ENCODE measurements around the gene MAL. TPM values are rescaled to one million over a fixed set of nuclear protein-coding genes. Genes with fewer than 3 reads are reported as not detected.

The MAL gene
- total RNA-seq, 6 experiments from 2014 or later: not detected

DNA sequence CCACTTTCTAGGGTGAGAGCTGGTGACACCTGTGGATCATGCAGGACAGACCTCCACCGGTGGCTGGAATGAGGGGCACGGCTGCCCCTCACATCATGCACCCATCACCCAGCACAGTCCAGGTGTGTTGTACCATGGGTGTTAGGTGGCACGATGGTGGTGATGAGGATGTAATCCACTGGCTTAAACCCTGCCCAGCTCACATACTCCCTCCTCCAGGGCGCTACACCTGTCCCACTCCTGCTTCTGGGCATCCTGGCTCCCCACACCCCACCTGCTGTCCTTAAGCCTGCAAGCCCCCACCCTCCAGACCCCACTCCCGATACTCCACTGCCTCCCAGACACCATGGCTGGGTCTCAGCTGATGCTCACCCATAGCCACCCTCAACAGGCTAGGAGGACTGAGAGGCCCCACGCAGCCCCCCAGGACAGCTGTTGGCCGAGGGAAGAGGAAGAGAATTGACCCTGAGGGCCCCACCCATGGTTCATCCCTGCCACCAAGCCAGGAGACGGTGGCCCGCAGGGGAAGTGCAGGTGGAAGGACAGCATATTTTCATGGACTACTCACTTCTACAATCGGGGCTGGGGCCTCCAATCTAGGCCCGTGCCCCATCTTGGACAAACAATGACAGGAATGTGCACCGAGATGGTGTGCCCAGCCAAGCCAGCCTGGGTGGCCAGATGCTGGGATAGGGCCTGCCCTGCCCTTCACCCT is 34.3 kb downstream of the MAL start:
- no peak overlapping the region for H3K27ac Mint-ChIP-seq
- peaks cover 27% of the 10 kb centered on the region for H3K4me1 Mint-ChIP-seq (ENCODE audit: low read depth)

DNA sequence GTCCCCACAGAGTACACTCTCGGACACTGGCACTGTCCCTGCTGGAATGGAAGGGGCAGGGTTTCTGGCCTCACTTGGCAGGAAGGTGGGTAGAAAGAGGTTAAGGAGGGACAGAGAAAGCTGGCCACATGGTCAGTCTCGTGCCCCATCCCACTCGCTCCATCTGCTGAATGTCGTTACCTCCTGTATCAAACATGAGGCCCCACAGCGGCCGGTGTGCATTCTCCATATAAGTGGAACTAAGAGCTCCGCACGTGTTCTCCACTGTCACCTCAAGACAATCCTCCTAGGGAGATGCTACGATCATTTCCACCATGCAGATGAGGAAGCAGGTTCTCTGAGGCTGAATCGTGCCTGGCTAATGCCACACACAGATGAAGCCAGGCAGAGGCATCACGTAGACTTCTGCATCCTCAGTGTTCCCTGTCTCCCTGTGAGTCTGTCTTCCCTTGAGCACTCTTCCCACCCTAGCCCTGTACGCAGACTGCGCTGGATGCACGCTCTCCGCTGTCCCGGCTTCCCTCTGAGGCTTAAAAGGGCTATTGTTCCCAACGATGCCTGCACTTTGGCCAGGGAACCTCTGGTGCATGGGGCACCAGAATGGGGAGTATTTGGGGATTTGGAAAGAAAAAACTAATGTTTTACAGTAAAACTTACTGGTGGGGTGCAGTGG is 35.1 kb downstream of the MAL start:
- no peak for DNase-seq
- H3K27me3 Mint-ChIP-seq (ENCODE audit: insufficient read depth): peaks cover 60% of the 10 kb centered on the region
- no peaks in the 10 kb centered on the region for H3K36me3 Mint-ChIP-seq (ENCODE audit: low read depth)
- no peak overlapping the region for H3K27ac Mint-ChIP-seq
- peaks cover 23% of the 10 kb centered on the region for H3K4me1 Mint-ChIP-seq (ENCODE audit: low read depth)
- no peaks in the 10 kb centered on the region for H3K9me3 Mint-ChIP-seq
- TF ChIP-seq CTCF (IDR thresholded peaks at IDR 0.05): no peak
- no peak overlapping the region for H3K4me3 Mint-ChIP-seq

More for the DNA sequence above, 34.3 kb downstream of the MAL start:
- Mint-ChIP-seq H3K4me3 (no peak overlapping the region), H3K9me3 (no peaks in the 10 kb centered on the region), H3K27me3 (ENCODE audit: insufficient read depth) (peaks cover 59% of the 10 kb centered on the region), H3K36me3 (ENCODE audit: low read depth) (no peaks in the 10 kb centered on the region)
- no peak for DNase-seq
- TF ChIP-seq CTCF (IDR thresholded peaks at IDR 0.05): no peak

GRCh38 chr2:95061119-95061512 is 35.6 kb downstream of the MAL start:
- no peak for DNase-seq
- Mint-ChIP-seq H3K36me3 (ENCODE audit: low read depth) (no peaks in the 10 kb centered on the region), H3K27ac (no peak overlapping the region), H3K9me3 (no peaks in the 10 kb centered on the region), H3K27me3 (ENCODE audit: insufficient read depth) (peaks cover 58% of the 10 kb centered on the region), H3K4me3 (no peak overlapping the region), H3K4me1 (ENCODE audit: low read depth) (peaks cover 18% of the 10 kb centered on the region)
- no peak for TF ChIP-seq CTCF (IDR thresholded peaks at IDR 0.05)

DNA sequence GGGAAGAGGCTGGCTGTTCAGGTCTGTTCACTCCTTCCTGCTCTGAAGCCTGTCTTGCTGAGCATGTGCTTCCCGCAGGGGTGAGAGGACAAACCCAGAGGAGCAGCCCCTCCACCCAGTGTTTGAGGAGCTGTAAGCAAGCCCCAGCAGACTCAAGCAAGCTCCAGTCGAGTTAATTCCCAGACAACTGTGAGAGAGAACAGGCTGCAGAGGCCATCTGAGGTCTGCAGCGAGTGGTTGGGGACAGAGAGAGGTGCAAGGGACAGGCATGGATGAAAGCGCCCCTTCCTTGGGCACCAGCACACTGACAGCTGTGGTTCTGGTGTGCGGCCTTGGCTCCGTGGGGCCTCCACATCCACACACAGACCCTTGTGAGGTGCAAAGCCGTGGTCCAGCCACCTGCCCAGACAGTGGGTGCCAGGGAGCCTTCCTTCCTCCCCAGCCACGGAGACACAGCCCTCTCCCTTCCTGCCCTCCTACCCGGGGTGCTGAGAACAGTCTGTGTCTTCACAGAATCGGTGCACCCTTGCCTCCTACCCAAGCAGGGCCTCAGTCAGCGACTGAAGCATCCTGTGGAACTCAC is 36.2 kb downstream of the MAL start:
- peaks cover 12% of the 10 kb centered on the region for H3K4me1 Mint-ChIP-seq (ENCODE audit: low read depth)
- no peak overlapping the region for H3K27ac Mint-ChIP-seq
- H3K36me3 Mint-ChIP-seq (ENCODE audit: low read depth): no peaks in the 10 kb centered on the region
- H3K4me3 Mint-ChIP-seq: no peak overlapping the region
- TF ChIP-seq CTCF (IDR thresholded peaks at IDR 0.05): no peak
- H3K9me3 Mint-ChIP-seq: no peaks in the 10 kb centered on the region
- no peak for DNase-seq
- peaks cover 57% of the 10 kb centered on the region for H3K27me3 Mint-ChIP-seq (ENCODE audit: insufficient read depth)

DNA sequence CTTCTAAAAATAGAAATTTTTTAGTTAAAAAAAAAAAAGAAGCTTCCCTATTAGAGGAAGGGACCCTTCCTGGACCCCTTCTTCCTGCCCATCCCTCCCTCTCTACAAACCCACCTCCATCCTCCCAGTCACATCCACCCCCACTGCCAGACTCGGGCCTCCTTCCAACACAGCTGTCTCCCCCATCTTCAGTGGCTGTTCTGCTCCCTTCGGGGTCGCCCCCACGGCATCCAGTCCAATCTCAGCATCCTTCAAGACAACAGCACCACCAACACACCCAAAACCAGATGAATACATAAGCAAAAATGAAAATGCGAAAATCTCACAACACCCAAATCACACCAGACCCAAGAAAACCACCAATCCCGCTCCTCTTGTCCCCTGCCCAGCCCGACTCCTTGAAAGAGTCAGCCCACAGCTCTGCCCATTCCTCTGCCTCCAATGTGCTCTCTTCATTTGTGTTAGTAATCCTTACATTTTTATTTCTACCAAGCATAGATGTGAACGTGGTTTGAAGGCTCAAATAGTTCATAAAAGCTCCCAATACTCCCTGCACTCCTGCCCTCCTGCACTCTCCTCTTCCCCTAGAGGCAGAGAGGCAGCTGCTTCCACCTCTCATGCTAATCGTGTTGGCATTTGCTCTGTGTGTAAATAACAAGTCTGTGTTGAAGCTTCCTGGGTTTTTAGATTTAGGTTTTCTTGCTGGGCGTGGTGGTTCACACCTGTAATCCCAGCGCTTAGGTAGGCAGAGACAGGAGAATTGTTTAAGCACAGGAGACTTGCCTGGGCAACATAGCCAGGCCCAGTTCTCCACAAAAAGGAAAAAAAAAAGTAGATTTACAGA is 37.0 kb downstream of the MAL start:
- no peaks in the 10 kb centered on the region for H3K36me3 Mint-ChIP-seq (ENCODE audit: low read depth)

More for the DNA sequence above, 37.0 kb downstream of the MAL start:
- no peak overlapping the region for H3K27ac Mint-ChIP-seq
- H3K4me3 Mint-ChIP-seq: no peak overlapping the region
- TF ChIP-seq CTCF (IDR thresholded peaks at IDR 0.05): no peak
- H3K9me3 Mint-ChIP-seq: no peaks in the 10 kb centered on the region
- peaks cover 56% of the 10 kb centered on the region for H3K27me3 Mint-ChIP-seq (ENCODE audit: insufficient read depth)
- peaks cover 5% of the 10 kb centered on the region; the same call in 1 of the 2 replicates for H3K4me1 Mint-ChIP-seq (ENCODE audit: low read depth)
- DNase-seq: no peak

All from HFFc6 (cell line).